NT2/D1 (cell line): ENCODE measurements around the gene SRRM4.

Source experiments
- YY1 ChIP-seq: IDR thresholded peaks from 2 replicates; pipeline ENCODE4 v1.6.1; 2011; ENCODE audit not compliant: insufficient read length, insufficient read depth
- ZNF274 ChIP-seq: IDR thresholded peaks from 2 replicates; pipeline ENCODE4 v1.6.1; 2011; ENCODE audit warnings: mild to moderate bottlenecking, low read depth, low read length

DNA sequence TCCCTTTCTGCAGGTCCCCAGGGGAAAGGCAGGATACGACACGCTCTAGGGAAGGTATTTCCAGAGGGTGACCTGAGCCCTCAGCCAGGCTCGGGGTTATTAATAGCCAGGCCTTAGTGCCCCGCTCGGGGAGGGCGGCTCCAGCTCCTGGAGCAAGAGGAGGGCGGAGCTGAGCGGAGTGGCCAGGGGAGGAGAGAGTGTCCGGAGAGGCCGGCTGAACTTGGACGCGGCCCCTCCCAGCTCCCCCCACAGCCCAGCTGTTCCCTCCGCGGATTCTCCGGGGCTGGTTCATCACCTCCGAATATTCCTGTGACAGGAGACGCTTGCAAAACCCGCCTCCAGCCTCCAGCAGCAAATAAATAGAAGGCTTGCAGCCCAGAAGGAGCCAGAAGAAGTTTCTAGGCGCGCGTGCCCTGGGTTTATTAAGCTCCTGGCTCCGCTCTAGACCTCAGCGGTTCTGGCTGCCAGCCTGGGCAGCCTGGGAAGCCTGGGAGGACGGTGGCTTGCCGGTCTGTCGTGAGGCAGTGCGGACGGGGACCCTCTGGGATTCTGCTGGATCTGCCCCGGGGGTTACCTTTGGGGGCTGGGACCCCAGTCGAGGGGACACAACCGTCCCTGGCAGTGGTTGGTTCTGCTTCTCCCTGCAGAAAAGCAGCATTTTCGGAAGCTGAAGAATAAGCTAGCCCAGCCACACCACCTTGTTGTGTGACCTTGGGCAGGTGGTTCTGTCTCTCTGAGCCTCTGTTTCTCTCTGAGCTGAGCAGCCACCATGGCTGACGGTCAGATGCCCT lies 197.4 kb downstream of the SRRM4 start, which contains the start of gene HSPB8:
- TF ChIP-seq YY1 (no peak), ZNF274 (no peak)
